GM18873 (cell line): ENCODE results near the gene OPA1.

Experiments
- ATAC-seq: cut with Tn5 transposase; IDR thresholded peaks from one replicate; pipeline ENCODE4 v1.9.1; 2021; ENCODE audit warnings: mild to moderate bottlenecking, moderate library complexity, moderate number of reproducible peaks; ENCODE audit not compliant: unreplicated experiment, low FRiP score

The OPA1 gene

DNA sequence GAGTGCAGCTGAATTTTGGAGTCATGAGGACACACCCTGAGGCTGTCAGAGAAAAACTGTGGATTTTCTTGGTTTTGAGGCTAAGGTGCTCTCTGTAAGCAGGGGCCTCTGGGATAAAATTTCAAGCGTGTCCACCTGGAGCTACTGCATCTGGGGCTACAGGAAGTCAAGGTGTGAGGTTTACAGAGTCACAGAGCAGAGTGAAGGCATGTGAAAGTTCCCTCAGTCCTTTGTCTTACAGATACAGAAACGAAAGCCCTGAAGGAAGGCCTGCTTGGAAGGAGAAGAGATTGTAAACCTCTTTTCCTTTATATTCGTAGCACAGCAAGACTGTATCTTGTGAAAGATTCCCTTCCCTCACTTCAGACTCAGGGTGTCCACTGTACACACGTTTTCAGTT, 138.6 kb downstream of the OPA1 start:
- ATAC-seq = no peak

DNA sequence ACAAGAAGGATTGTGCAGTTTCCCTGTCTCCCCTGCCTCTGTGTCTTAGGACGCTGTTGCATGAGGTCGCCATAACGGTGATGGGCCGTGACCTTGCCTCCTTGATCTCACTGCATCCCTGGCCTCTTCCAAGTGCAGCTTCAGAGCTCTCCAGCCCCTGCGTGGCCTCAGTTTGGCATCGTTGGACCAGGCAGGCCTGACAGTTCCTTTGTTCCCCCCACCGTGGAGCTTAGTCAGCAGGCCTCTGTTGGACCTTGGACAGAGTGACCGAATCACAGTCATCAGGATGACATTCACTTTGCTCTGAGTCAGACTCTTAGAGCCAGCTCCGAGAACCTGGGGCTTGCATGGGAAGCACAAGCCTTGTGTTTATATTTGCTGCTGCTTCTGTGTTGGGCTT, 139.4 kb downstream of the OPA1 start:
- no peak for ATAC-seq

DNA sequence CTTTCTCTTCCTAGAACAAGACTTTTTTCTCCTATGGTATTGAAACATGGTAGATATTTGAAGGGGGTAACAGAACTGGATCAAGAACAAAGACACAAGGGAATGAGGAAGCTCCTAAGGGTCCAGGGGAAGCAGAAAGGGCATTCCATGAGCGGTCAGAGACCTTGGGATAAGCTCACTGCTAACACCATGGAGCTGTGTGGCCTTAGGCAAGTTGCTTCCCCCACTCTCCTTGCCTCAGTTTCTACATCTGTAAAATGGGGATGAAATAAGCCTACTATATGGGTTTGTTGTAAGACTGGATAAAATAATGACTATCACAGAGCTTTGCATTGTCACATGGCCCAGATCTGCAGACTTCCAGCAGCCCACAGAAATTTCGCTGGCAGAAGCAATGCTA, 139.8 kb downstream of the OPA1 start:
- no peak for ATAC-seq

DNA sequence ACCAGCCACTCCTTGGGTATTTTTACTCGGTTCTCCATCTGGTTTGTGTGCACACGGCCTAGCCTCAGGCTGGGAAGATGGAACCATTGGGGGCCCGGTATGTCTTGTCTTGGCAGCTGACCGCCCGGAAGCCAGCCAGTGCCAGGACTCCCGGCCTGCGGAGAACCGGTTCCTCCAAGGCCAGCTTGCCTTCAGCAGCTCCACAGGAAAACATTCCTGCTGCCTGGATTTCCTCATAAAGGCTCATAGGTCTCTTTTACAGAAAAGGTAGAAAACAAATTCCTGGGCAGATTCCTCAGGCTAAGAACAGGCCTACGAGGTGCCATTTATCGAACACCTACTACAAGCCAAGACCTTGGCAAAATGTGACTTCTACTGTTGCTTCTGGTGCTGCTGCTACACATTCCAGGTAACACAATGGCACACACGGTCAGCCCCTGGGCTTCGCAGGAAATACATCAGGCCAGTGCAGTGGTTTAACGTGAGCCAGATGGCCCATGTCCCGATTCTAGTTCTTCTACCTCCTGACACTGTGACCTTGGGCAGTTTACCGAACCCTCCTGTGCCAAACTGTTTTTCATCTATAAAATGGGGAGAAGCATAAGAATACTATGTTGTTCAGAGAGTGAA, 141.8 kb downstream of the OPA1 start:
- no peak for ATAC-seq

DNA sequence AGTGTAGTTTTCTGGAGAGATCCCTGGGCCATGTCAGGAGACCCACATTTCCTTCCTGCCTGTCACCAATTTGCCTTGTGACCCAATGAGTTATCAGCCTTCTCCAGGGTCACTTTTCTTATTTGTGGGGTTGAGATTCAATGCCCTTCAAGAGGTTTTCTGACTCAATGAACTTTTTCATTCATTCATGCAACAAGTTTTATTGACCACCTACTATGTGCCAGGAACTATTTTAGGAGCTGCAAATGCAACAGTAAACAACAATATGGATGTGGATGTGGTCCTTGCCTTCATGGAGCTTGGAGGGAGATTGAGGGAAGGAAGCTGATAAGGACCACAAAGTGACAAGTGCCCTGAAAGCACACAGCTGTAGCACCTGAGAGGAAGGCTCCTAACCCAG, 142.8 kb downstream of the OPA1 start:
- no peak for ATAC-seq

DNA sequence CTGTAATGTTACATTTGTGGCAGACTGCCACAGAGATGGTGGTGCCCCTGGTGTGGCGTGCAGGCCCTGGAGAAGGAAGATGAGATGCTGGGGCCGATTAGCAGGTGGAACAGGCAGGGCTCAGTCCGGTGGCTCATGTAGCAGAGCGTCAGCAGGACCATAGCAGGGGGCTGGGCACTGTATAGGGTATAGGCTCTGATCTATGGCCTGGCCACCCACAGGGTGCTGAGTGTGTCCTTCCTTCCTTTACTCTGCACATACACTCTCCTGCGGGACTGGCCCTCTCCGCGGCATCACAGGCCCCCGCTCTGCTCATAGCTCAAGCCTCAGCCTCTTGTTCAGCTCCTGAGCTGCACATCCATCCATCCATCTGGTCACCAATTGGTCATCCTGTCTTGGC, 143.6 kb downstream of the OPA1 start:
- no peak for ATAC-seq

DNA sequence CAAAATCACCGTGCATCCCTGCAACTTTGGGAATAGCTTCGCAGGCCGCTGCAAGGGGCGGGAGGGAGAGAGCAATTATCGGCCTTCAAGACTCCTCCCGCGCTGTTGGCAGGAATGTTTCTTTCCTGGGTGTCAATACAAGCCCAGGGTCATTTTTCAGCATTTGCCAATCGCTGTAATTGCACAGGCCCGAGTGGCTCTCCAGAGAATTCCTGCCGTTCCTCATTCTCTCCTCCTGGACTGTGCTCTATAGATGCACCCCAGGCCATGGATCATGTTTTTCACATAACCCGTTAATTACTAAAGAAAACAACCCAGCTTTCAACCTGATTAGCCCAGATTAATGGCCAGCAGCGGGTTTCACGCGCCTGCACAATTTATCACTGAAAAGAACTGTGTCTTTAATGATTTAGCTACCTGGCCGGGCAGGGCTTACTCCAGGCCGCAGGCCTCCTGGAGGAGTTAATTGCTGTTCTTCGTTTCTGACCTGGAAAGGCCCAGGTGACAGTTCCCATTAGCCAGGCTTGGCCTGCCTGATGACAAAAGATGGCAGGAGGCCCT, 144.3 kb downstream of the OPA1 start:
- no peak for ATAC-seq

DNA sequence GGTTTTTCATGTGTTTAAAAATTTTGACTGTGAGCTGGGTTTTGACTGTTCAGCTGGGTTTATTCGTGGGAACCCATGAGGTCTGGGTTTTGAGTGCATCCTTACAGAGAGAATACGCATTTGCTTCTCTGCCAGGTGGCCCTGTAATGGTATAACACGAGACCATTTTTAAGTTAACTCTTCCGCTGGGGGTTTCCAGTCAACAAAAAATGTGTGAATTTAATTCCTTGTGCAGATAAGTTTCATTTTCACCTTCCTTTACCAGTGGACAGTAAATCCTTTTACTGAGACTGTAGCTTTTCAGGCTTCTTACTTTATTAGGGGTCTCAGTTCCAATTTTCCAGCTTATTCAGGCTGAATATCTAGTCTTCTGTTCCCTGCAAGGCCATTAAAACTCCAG, 149.6 kb downstream of the OPA1 start:
- no peak for ATAC-seq

DNA sequence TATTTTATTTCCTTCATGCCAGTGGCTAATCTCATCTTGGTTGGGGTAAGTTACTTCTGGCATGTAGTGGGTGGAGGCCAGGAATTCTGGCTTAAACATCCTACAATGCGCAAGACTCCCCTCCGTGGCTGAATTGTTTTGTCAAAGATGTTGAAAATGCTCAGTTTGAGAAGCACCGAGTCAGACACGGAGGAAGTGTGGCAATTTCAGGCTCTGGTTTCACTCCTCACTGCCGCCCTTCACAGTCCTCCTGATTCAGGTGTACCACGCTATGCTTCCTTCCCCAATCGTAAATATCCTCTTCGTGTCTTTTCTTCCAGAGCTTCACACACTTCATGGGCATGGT, 150.7 kb downstream of the OPA1 start:
- ATAC-seq = peak; percentile 51

DNA sequence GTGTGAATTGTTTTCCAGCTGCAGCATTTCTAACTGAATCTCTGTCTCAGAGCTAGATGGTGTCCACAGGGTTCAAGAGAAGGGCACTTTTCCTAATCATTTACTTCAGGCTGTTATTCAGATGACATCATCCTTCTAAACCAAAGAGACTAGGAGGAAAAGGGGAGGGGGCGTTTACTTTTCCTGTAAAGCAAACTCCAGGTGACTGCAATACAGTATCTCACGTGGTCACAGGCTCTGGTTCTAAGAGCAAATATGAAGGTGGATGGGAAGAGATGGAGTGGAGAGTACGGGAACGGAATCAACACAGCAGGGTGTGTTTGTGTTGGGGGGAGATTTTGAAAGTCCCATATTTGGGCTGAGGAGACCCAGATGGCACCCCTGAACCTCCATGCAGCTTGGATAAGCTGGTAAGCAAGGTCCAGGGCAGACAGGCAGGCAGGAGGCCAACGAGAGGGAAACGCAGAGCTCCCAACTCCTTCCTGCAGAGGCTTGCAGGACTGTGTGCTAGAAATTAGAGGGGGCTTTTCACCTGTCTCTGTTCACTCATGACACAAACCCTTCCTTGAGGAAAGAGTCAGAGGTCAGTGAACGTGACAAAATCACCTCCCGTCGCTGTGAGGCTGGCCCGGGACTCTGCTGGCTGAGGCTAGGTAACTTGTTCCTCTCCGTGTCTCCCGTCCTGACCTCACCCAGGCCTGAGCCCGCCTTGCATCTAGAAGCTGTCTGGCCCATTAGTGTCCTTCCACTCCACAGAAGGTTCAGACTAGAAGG, 151.2 kb downstream of the OPA1 start:
- ATAC-seq = no peak

DNA sequence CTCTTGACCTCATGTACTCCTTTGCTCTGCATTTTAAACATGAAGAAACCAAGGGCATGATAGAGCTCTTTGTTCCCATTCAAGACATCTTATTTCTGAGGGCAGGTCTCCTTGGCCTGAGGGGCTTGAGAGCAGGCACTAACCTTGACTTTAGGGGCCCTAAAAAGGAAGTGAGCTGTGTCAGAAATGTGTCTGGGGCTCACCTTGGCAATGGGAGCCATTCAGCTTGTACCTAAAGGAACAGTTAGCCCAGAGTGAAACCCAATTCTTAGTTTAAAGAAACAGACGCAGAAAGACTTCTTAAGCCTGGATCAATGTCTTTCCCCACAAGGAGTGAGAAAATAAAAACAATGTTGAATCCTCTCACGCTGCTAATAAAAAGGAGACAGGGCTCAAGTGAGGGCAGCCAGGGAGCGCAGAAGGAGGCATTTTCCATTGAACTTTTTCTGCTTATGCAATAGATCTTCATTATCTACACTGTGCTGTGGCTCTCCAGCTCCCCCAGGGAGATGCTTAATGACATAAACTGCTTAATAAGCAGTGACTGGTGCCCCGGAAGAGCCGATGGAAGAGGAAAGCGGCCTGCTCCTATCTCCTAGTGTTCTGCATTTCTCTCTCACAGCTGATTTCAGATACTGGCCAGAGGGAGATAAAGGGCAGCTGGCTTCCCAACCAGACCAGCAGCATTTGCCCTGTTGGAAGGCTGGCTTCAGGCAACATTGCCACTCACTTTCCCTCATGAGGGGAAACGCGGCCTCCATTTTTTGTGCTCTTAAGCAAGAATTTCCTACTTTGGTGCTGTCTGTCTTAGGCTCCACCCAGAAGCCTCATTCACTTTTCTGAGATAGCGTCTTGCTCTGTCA, 152.0 kb downstream of the OPA1 start:
- ATAC-seq = no peak

DNA sequence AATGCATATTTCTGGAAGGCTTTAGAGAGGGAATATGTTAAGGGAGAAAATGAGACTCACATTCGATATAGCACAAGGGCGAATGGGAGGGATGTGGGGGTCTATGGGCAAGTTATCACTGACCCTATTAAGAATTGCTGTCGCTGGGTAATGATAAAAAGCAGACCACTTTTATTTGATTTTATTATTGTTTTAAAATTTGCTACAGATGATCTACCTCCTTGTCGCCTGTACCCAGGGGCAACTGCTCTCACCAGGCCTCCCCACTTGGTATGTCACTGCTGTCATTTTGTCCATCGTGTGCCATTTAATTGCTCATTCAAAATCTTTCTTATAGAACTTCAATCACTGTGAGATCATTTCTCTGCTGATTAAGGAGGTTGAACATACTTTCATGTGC, 153.8 kb downstream of the OPA1 start:
- ATAC-seq = no peak
